Smooth muscle cell (in vitro differentiated cells): Measurements from ENCODE around the gene MTMR12. TPM values are rescaled to one million over a fixed set of nuclear protein-coding genes. Genes with fewer than 3 reads are reported as not detected.

Source experiments
- DNase-seq: peaks from one replicate; lab custom pipeline; 2025; ENCODE audit not compliant: unreplicated experiment; lab: John Stamatoyannopoulos, UW
- H2AFZ ChIP-seq: fragments of 200-600 bp; sonication (generic); 2 replicates; pipeline ENCODE4 v1.6.0; 2016; ENCODE audit warnings: antibody characterized with exemption, low read depth, mild to moderate bottlenecking
- H3F3A ChIP-seq: fragments of 200-600 bp; sonication (generic); 2 replicates; pipeline ENCODE4 v1.6.0; 2017; ENCODE audit warnings: antibody characterized with exemption, low read depth
- H3K27ac ChIP-seq: fragments of 200-600 bp; sonication (generic); 2 replicates; pipeline ENCODE4 v1.5.1; 2016; ENCODE audit warnings: low read depth, mild to moderate bottlenecking
- H3K27me3 ChIP-seq: fragments of 200-600 bp; sonication (generic); 2 replicates; pipeline ENCODE4 v1.6.1; 2016; ENCODE audit warnings: low read depth, mild to moderate bottlenecking
- H3K36me3 ChIP-seq: fragments of 200-600 bp; sonication (generic); 2 replicates; pipeline ENCODE4 v1.5.1; 2016; ENCODE audit warnings: low read depth
- H3K4me1 ChIP-seq: fragments of 200-600 bp; sonication (generic); 2 replicates; pipeline ENCODE4 v1.5.1; 2016; ENCODE audit warnings: low read depth
- H3K4me2 ChIP-seq: fragments of 200-600 bp; sonication (generic); 2 replicates; pipeline ENCODE4 v1.6.0; 2016; ENCODE audit warnings: mild to moderate bottlenecking
- H3K4me3 ChIP-seq: fragments of 200-600 bp; sonication (generic); 2 replicates; pipeline ENCODE4 v1.5.1; 2016; ENCODE audit warnings: mild to moderate bottlenecking
- H3K79me2 ChIP-seq: fragments of 200-600 bp; sonication (generic); 2 replicates; pipeline ENCODE4 v1.6.0; 2016; ENCODE audit warnings: low read depth, mild to moderate bottlenecking
- H3K9ac ChIP-seq: fragments of 200-600 bp; sonication (generic); 2 replicates; pipeline ENCODE4 v1.6.0; 2016; ENCODE audit warnings: low read depth
- H3K9me3 ChIP-seq: fragments of 200-600 bp; sonication (generic); replicated peaks from 2 replicates; pipeline ENCODE4 v1.5.1; 2016; ENCODE audit warnings: low read depth
- H4K20me1 ChIP-seq: fragments of 200-600 bp; sonication (generic); 2 replicates; pipeline ENCODE4 v1.6.0; 2016; ENCODE audit warnings: low read depth
- WGBS: methylation state at CpG from one replicate; pipeline ENCODE4 v1.1.7; 2016; ENCODE audit warnings: low lambda C conversion rate; 5-methylcytosine and 5-hydroxymethylcytosine counted together
- polyA plus RNA-seq: library from polyadenylated mRNA; unstranded; fragments of >200 nt; fragmentation: Nextera tagmentation; extraction: Ambion mirVana; gene quantifications from 2 replicates; pipeline ENCODE4 v1.2.1, GENCODE V29; 2016
- small RNA-seq: library from RNA; depleted of rRNA; stranded (forward); fragments of <200 nt; gene quantifications from one replicate; pipeline ENCODE3, GENCODE V24; 2014
- total RNA-seq: library from RNA; depleted of rRNA; stranded (reverse); fragments of >200 nt; gene quantifications from 2 replicates; pipeline ENCODE4 v1.2.3, GENCODE V29; 2014
- TF ChIP-seq, protein P1 (sequence below): fragments of 200-600 bp; sonication (generic); IDR thresholded peaks from 2 replicates; pipeline ENCODE4 v1.5.1; 2017; ENCODE audit warnings: borderline replicate concordance, mild to moderate bottlenecking, antibody characterized with exemption; ENCODE audit not compliant: insufficient read depth, poor library complexity, severe bottlenecking

MTMR12 gene
- total and polyA plus RNA-seq, 2 experiments from 2014 or later: 4.4 to 8.6 TPM

GRCh38 chr5:32190095-32190494 is 122.6 kb downstream of the MTMR12 start:
- H3K4me3 ChIP-seq: no peak overlapping the region
- H3K9me3 ChIP-seq: no peaks in the 10 kb centered on the region
- no peak overlapping the region for H2AFZ ChIP-seq
- no peak overlapping the region for H3K4me2 ChIP-seq
- no peak overlapping the region for H3K9ac ChIP-seq
- no peaks in the 10 kb centered on the region for H3K79me2 ChIP-seq
- DNase-seq: no peak
- H3F3A ChIP-seq: no peaks in the 10 kb centered on the region
- H3K36me3 ChIP-seq: no peaks in the 10 kb centered on the region
- whole genome bisulfite sequencing: 72% methylated on average over 5 of the region's 5 CpGs
- no peaks in the 10 kb centered on the region for H4K20me1 ChIP-seq
- TF ChIP-seq, protein P1, sequence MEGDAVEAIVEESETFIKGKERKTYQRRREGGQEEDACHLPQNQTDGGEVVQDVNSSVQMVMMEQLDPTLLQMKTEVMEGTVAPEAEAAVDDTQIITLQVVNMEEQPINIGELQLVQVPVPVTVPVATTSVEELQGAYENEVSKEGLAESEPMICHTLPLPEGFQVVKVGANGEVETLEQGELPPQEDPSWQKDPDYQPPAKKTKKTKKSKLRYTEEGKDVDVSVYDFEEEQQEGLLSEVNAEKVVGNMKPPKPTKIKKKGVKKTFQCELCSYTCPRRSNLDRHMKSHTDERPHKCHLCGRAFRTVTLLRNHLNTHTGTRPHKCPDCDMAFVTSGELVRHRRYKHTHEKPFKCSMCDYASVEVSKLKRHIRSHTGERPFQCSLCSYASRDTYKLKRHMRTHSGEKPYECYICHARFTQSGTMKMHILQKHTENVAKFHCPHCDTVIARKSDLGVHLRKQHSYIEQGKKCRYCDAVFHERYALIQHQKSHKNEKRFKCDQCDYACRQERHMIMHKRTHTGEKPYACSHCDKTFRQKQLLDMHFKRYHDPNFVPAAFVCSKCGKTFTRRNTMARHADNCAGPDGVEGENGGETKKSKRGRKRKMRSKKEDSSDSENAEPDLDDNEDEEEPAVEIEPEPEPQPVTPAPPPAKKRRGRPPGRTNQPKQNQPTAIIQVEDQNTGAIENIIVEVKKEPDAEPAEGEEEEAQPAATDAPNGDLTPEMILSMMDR: no peak
- H3K27me3 ChIP-seq: no peaks in the 10 kb centered on the region
- H3K27ac ChIP-seq: no peak overlapping the region
- no peaks in the 10 kb centered on the region for H3K4me1 ChIP-seq

GRCh38 chr5:32187675-32188074 is 125.1 kb downstream of the MTMR12 start:
- Histone ChIP-seq H3K36me3 (no peaks in the 10 kb centered on the region), H2AFZ (no peak overlapping the region), H3K4me3 (no peak overlapping the region), H3K79me2 (no peaks in the 10 kb centered on the region), H3F3A (no peaks in the 10 kb centered on the region), H4K20me1 (no peaks in the 10 kb centered on the region), H3K27me3 (no peaks in the 10 kb centered on the region), H3K4me1 (no peaks in the 10 kb centered on the region), H3K4me2 (no peak overlapping the region), H3K9ac (no peak overlapping the region), H3K9me3 (no peaks in the 10 kb centered on the region), H3K27ac (no peak overlapping the region)
- TF ChIP-seq, protein P1: no peak
- DNase-seq: no peak

- DNase-seq: no peak
- H2AFZ ChIP-seq: no peak overlapping the region
- 81% methylated on average over 5 of the region's 5 CpGs for WGBS
Observed at GRCh38 chr5:32182463-32183063, 130.2 kb downstream of the MTMR12 start.

More at GRCh38 chr5:32182463-32183063, 130.2 kb downstream of the MTMR12 start:
- no peaks in the 10 kb centered on the region for H3K27me3 ChIP-seq
- no peaks in the 10 kb centered on the region for H3F3A ChIP-seq
- H4K20me1 ChIP-seq: no peaks in the 10 kb centered on the region
- TF ChIP-seq, protein P1: no peak
- H3K9ac ChIP-seq: no peak overlapping the region
- no peak overlapping the region for H3K4me2 ChIP-seq
- H3K9me3 ChIP-seq: no peaks in the 10 kb centered on the region
- no peak overlapping the region for H3K4me3 ChIP-seq
- no peaks in the 10 kb centered on the region for H3K36me3 ChIP-seq
- no peaks in the 10 kb centered on the region for H3K4me1 ChIP-seq
- no peaks in the 10 kb centered on the region for H3K79me2 ChIP-seq
- no peak overlapping the region for H3K27ac ChIP-seq

Small RNA genes within 50 kb of the gene (small RNA-seq; reads per million reads assigned to genes)
- not detected for gene RNU6-1079P
- not detected for gene RNU6-378P

Other genes starting within 250 kb of the MTMR12 start
- gene GOLPH3, start 138.6 kb downstream of the MTMR12 start, total RNA-seq: 108 and 112 TPM in 2 replicates
- gene GOLPH3, start 138.6 kb downstream of the MTMR12 start, polyA plus RNA-seq: 91.6 and 95.3 TPM in 2 replicates
- gene ZFR, start 131.8 kb upstream of the MTMR12 start, total RNA-seq: 77.0 and 80.2 TPM in 2 replicates
- 54.9 and 61.1 TPM in 2 replicates for gene ZFR, start 131.8 kb upstream of the MTMR12 start, polyA plus RNA-seq